Esophagus squamous epithelium (tissue), 5 donors: ENCODE results near the gene CAMK2A. TPM values are rescaled to one million over a fixed set of nuclear protein-coding genes. Genes with fewer than 3 reads are reported as not detected.

ENCODE experiments used
- DNase-seq: peaks from one replicate; lab custom pipeline; 2025; lab: John Stamatoyannopoulos, UW
- H3K27ac ChIP-seq, 4 donors: fragments of 200-600 bp; sonication (generic); one replicate each; pipeline ENCODE4 v1.5.1; 2016 to 2019; ENCODE audit warnings: mild to moderate bottlenecking in 1 of 4
- H3K27me3 ChIP-seq, 4 donors: fragments of 200-600 bp; sonication (generic); 1 replicate in 3 of 4; 2 replicates in 1 of 4; pipeline versions ENCODE4 v1.5.1 to v1.6.0; 2017 to 2021; ENCODE audit warnings: antibody characterized with exemption in 1 of 4
- H3K36me3 ChIP-seq, 3 donors: fragments of 200-600 bp; sonication (generic); one replicate each; pipeline ENCODE4 v1.5.1; 2016 to 2019
- H3K4me1 ChIP-seq, 3 donors: fragments of 200-600 bp; sonication (generic); one replicate each; pipeline ENCODE4 v1.5.1; 2017 to 2019
- H3K4me3 ChIP-seq, 4 donors: fragments of 200-600 bp; sonication (generic); 1 replicate in 3 of 4; 2 replicates in 1 of 4; pipeline ENCODE4 v1.5.1; 2016 to 2019; ENCODE audit warnings: mild to moderate bottlenecking in 2 of 4, moderate library complexity in 1 of 4
- H3K9me3 ChIP-seq, 3 donors: fragments of 200-600 bp; sonication (generic); one replicate each; pipeline ENCODE4 v1.5.1; 2016 to 2019
- CTCF ChIP-seq, 6 experiments: fragments of 450-650 bp in 4 of 6; fragments of 200-600 bp in 2 of 6; sonication (generic) in 2 of 6; IDR thresholded peaks; one replicate each; pipeline ENCODE4 v1.5.1; 2016 to 2019; ENCODE audit warnings: antibody characterized with exemption in 6 of 6, mild to moderate bottlenecking in 4 of 6, moderate library complexity in 4 of 6
- POLR2A ChIP-seq, 4 donors: fragments of 450-650 bp; IDR thresholded peaks; one replicate each; pipeline ENCODE4 v1.6.1; 2017; ENCODE audit warnings: antibody characterized with exemption in 4 of 4, mild to moderate bottlenecking in 4 of 4, moderate library complexity in 3 of 4
- WGBS, 2 donors: methylation state at CpG; one replicate each; pipeline ENCODE4 v1.1.5; 2018; 5-methylcytosine and 5-hydroxymethylcytosine counted together
- intact Hi-C: fragments of 100-400 bp; cut with DNase I; formaldehyde crosslinking; loops from one replicate; pipeline ENCODE4 v1.15.0; 2022
- total RNA-seq, 4 donors: library from RNA; depleted of rRNA; stranded (reverse); fragments of >200 nt; gene quantifications; one replicate each; pipeline ENCODE4 v1.1.0, GENCODE V29; 2016
- donor health status: DM: yes; HTN: yes; CAD: no.

The CAMK2A gene
- total RNA-seq, 4 donors from 2014 or later = 0.04 TPM; not detected in 3

- Histone ChIP-seq H3K4me3 (no peak overlapping the region), H3K27ac (no peak overlapping the region), H3K4me1 (no peaks in the 10 kb centered on the region), H3K9me3 (no peaks in the 10 kb centered on the region), H3K36me3 (no peaks in the 10 kb centered on the region), H3K27me3 (no peaks in the 10 kb centered on the region)
- intact Hi-C loops = no loop called here
- no peak for DNase-seq
- whole genome bisulfite sequencing, 2 donors = 92 to 96% methylated on average over 8 to 9 of the region's 10 CpGs
- no peak for TF ChIP-seq POLR2A (IDR thresholded peaks at IDR 0.05)
- TF ChIP-seq CTCF (IDR thresholded peaks at IDR 0.05) = no peak
Measured at GRCh38 chr5:150238646-150239045, 50.9 kb downstream of the CAMK2A start.

- no peak for TF ChIP-seq CTCF (IDR thresholded peaks at IDR 0.05)
- no peak for TF ChIP-seq POLR2A (IDR thresholded peaks at IDR 0.05)
- Histone ChIP-seq H3K4me1 (peaks cover 3 to 13% (median 6%) of the 10 kb centered on the region in 3 donors), H3K27ac (no peak overlapping the region), H3K27me3 (no peaks in the 10 kb centered on the region), H3K36me3 (no peaks in the 10 kb centered on the region), H3K9me3 (no peaks in the 10 kb centered on the region), H3K4me3 (no peak overlapping the region)
- intact Hi-C loops = no loop called here
- WGBS, 2 donors = 78 to 85% methylated on average over 8 to 9 of the region's 15 CpGs
- no peak for DNase-seq
Measured at GRCh38 chr5:150236981-150237754, 52.4 kb downstream of the CAMK2A start.

- 74 to 79% methylated on average over 1 to 2 of the region's 2 CpGs for WGBS, 2 donors
Measured at GRCh38 chr5:150236313-150236712, 53.3 kb downstream of the CAMK2A start.

GRCh38 chr5:150235500-150235854, 54.1 kb downstream of the CAMK2A start:
- Histone ChIP-seq H3K27me3 (no peaks in the 10 kb centered on the region), H3K4me1 (peaks cover 3 to 16% (median 6%) of the 10 kb centered on the region in 3 donors), H3K9me3 (no peaks in the 10 kb centered on the region), H3K27ac (no peak overlapping the region), H3K36me3 (no peaks in the 10 kb centered on the region), H3K4me3 (no peak overlapping the region)
- no peak for TF ChIP-seq CTCF (IDR thresholded peaks at IDR 0.05)
- no peak for TF ChIP-seq POLR2A (IDR thresholded peaks at IDR 0.05)
- DNase-seq = no peak
- intact Hi-C loops = no loop called here
- 86 to 96% methylated on average over 4 to 5 of the region's 5 CpGs for WGBS, 2 donors

More at GRCh38 chr5:150236313-150236712, 53.3 kb downstream of the CAMK2A start:
- H3K9me3 ChIP-seq = no peaks in the 10 kb centered on the region
- intact Hi-C loops = no loop called here
- DNase-seq = no peak
- no peaks in the 10 kb centered on the region for H3K36me3 ChIP-seq
- H3K27ac ChIP-seq = no peak overlapping the region
- TF ChIP-seq POLR2A (IDR thresholded peaks at IDR 0.05) (no peak), CTCF (IDR thresholded peaks at IDR 0.05) (no peak)
- H3K4me1 ChIP-seq = peaks cover 3 to 16% (median 6%) of the 10 kb centered on the region in 3 donors
- no peak overlapping the region for H3K4me3 ChIP-seq
- H3K27me3 ChIP-seq = no peaks in the 10 kb centered on the region
